Progenitor cell of endocrine pancreas (in vitro differentiated cells): ENCODE results near the gene RARB. TPM values are rescaled to one million over a fixed set of nuclear protein-coding genes. Genes with fewer than 3 reads are reported as not detected.
A peak's percentile ranks its signal among the peaks of the same experiment; 100 is the strongest.

ENCODE experiments used
- DNase-seq: peaks from one replicate; pipeline ENCODE4 v3.0.0; 2021; ENCODE audit warnings: low spot score; ENCODE audit not compliant: unreplicated experiment
- H3K27ac Mint-ChIP-seq: 2 replicates; pipeline ENCODE4 v1.8.0; 2021; ENCODE audit warnings: mild to moderate bottlenecking, moderate library complexity, mixed read lengths
- H3K27me3 Mint-ChIP-seq: 2 replicates; pipeline ENCODE4 v1.8.0; 2021; ENCODE audit warnings: mixed read lengths
- H3K36me3 Mint-ChIP-seq: 2 replicates; pipeline ENCODE4 v1.8.0; 2022; ENCODE audit warnings: mixed read lengths; ENCODE audit not compliant: insufficient read depth
- H3K4me1 Mint-ChIP-seq: 2 replicates; pipeline ENCODE4 v1.8.0; 2021; ENCODE audit warnings: low read depth, mixed read lengths
- H3K4me3 Mint-ChIP-seq: 2 replicates; pipeline ENCODE4 v1.8.0; 2021; ENCODE audit warnings: low read depth, mild to moderate bottlenecking, moderate library complexity, mixed read lengths
- H3K9me3 Mint-ChIP-seq: 2 replicates; pipeline ENCODE4 v1.8.0; 2021; ENCODE audit warnings: low read depth, mixed read lengths
- total RNA-seq: library from RNA; stranded (reverse); gene quantifications from 2 replicates; pipeline ENCODE4 v1.2.1, GENCODE V29; 2021
- TF ChIP-seq, protein P1 (sequence below): fragments of 200-600 bp; sonication (generic); IDR thresholded peaks from one replicate; pipeline ENCODE4 v1.5.0; 2021; ENCODE audit warnings: antibody characterized with exemption, mild to moderate bottlenecking; ENCODE audit not compliant: unreplicated experiment

The RARB gene
- total RNA-seq, 1 donor from 2014 or later, result 30.0 TPM

- H3K9me3 Mint-ChIP-seq, result peaks cover 5% of the 10 kb centered on the region
- peak overlapping the region; percentile 73 for H3K27ac Mint-ChIP-seq
- no peak for DNase-seq
- no peak overlapping the region for H3K4me3 Mint-ChIP-seq
- peaks cover 11% of the 10 kb centered on the region for H3K36me3 Mint-ChIP-seq
- TF ChIP-seq, protein P1, sequence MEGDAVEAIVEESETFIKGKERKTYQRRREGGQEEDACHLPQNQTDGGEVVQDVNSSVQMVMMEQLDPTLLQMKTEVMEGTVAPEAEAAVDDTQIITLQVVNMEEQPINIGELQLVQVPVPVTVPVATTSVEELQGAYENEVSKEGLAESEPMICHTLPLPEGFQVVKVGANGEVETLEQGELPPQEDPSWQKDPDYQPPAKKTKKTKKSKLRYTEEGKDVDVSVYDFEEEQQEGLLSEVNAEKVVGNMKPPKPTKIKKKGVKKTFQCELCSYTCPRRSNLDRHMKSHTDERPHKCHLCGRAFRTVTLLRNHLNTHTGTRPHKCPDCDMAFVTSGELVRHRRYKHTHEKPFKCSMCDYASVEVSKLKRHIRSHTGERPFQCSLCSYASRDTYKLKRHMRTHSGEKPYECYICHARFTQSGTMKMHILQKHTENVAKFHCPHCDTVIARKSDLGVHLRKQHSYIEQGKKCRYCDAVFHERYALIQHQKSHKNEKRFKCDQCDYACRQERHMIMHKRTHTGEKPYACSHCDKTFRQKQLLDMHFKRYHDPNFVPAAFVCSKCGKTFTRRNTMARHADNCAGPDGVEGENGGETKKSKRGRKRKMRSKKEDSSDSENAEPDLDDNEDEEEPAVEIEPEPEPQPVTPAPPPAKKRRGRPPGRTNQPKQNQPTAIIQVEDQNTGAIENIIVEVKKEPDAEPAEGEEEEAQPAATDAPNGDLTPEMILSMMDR, result no peak
- H3K27me3 Mint-ChIP-seq, result no peaks in the 10 kb centered on the region
- H3K4me1 Mint-ChIP-seq, result peaks cover 13% of the 10 kb centered on the region
Observed at GRCh38 chr3:25513642-25514266, 85.7 kb downstream of the RARB start.

- H3K4me3 Mint-ChIP-seq, result no peak overlapping the region
- no peak for DNase-seq
Observed at GRCh38 chr3:25515171-25515570, 87.1 kb downstream of the RARB start.

DNA sequence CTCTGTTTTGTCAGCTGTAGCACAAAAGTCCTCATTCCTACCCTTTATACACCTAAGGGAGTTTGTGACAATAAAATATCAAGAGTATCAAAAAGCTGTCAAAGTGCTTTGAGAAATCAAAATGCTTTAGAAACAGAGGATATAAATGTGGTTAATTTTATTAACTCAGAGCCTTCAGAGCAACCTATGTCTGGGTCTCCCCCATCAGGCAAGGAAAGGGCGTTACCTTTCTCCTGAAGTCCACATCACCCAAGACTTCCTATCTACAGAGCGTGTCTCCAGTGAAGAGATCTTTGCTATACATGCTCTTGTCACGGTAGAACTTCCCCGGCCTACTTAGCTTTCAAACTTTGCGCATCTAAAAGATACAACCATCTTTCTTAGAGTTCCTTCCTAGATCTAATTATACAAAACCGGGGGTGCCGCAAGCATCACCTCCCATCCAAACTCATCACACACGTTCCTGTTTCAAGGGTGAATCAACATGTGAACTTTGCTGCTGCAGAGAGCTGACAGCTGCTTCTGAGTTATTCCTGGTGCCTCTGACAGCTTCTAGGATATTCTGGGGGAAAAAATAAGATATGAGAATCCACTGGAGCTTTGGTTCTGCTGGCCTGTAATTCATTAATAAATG lies 93.0 kb downstream of the RARB start:
- TF ChIP-seq, protein P1, result no peak
- no peaks in the 10 kb centered on the region for H3K9me3 Mint-ChIP-seq
- DNase-seq, result no peak
- H3K4me1 Mint-ChIP-seq, result peaks cover 14% of the 10 kb centered on the region
- peaks cover 7% of the 10 kb centered on the region for H3K36me3 Mint-ChIP-seq
- no peak overlapping the region for H3K27ac Mint-ChIP-seq
- H3K4me3 Mint-ChIP-seq, result no peak overlapping the region
- no peaks in the 10 kb centered on the region for H3K27me3 Mint-ChIP-seq

More at GRCh38 chr3:25515171-25515570, 87.1 kb downstream of the RARB start:
- no peak overlapping the region for H3K27ac Mint-ChIP-seq
- peaks cover 5% of the 10 kb centered on the region for H3K9me3 Mint-ChIP-seq
- H3K36me3 Mint-ChIP-seq, result peaks cover 11% of the 10 kb centered on the region
- H3K27me3 Mint-ChIP-seq, result no peaks in the 10 kb centered on the region
- TF ChIP-seq, protein P1, result no peak
- peaks cover 14% of the 10 kb centered on the region for H3K4me1 Mint-ChIP-seq

- peaks cover 26% of the 10 kb centered on the region for H3K36me3 Mint-ChIP-seq
- no peaks in the 10 kb centered on the region for H3K27me3 Mint-ChIP-seq
- H3K9me3 Mint-ChIP-seq, result peaks cover 10% of the 10 kb centered on the region
- H3K4me3 Mint-ChIP-seq, result no peak overlapping the region
- H3K27ac Mint-ChIP-seq, result no peak overlapping the region
- DNase-seq, result no peak
- peaks cover 10% of the 10 kb centered on the region for H3K4me1 Mint-ChIP-seq
- TF ChIP-seq, protein P1, result no peak
Observed at GRCh38 chr3:25527336-25527735, 99.3 kb downstream of the RARB start.

DNA sequence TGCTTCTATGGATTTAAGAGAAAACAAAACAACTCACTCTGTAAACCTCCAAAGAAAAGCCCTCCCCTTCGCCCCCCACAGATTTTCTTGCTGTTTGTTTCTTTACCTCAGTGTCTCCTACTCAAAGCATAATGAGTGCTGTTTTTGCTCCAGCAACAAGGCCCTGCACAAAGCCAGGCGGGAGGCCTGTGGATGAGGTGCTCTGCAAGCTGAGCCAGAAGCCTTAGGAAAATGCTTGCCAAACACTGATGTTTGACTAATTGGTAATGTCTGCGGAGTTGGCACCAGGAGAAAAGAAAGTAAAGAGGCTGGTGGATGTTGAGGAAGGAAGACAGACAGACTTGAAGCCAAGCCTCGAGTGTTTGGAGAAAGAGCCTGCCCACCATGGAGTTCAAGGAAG lies 99.7 kb downstream of the RARB start:
- no peak for DNase-seq
- peaks cover 10% of the 10 kb centered on the region for H3K4me1 Mint-ChIP-seq
- H3K27ac Mint-ChIP-seq, result no peak overlapping the region
- H3K9me3 Mint-ChIP-seq, result peaks cover 12% of the 10 kb centered on the region
- H3K36me3 Mint-ChIP-seq, result peaks cover 27% of the 10 kb centered on the region
- TF ChIP-seq, protein P1, result no peak
- H3K27me3 Mint-ChIP-seq, result no peaks in the 10 kb centered on the region
- no peak overlapping the region for H3K4me3 Mint-ChIP-seq
